ENCODE measurements around the gene OCSTAMP. TPM values are rescaled to one million over a fixed set of nuclear protein-coding genes. Genes with fewer than 3 reads are reported as not detected.

OCSTAMP gene
- total RNA-seq, 4 donors from 2014 or later, result not detected

DNA sequence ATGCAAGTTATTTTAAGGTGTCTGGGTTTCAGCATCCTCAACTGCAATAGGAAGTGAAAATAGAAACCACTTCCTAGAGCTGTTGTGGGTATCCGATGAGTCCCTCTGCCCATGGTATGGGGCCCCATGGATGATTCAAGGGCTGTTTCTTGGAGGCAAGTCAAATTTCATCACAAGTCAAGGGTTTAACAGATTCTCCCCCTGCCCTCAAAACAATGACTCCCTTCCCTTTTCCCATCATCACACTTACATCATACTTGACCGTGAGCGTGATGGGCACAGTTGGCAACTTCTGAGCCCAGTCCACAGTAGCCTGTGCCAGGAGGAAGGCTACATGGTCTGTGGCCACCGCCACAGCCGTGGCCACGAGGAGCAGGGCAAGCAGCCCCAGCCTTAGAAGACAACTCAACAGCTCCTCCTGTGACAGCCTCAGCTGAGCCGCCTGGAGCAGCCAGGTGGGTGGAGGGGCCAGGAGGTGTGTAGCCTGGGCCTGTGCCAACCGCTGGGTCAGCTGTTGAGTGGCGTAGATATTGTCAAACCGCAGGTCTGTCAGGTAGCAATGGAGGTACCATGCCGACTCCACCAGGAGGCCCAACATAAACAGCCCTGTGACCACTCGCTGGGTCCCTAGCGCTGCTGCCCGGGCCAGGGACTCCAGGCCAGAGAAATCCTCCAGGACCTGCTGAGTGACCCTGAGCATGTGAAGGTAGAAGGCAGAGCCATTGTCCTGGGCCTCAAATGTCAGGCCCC is 5.2 kb downstream of the OCSTAMP start:
- DNase-seq (ENCODE audit: extremely low spot score), result no peak
- 75% methylated on average over 14 of the region's 14 CpGs for WGBS
- intact Hi-C loops (cut with DNase I), result no loop called here
- Histone ChIP-seq H3K36me3 (no peaks in the 10 kb centered on the region), H3K27ac (replicated peaks in 1 of 4) (no peak overlapping the region), H3K4me1 (no peaks in the 10 kb centered on the region), H3K9me3 (no peaks in the 10 kb centered on the region), H3K4me3 (no peak overlapping the region), H3K27me3 (peaks cover 0 to 44% (median 0%) of the 10 kb centered on the region in 4 donors)
- no peak for TF ChIP-seq POLR2A (IDR thresholded peaks at IDR 0.05; ENCODE audit: low read depth)
- no peak for TF ChIP-seq POLR2AphosphoS5 (IDR thresholded peaks at IDR 0.05)
- no peak for TF ChIP-seq EP300 (IDR thresholded peaks at IDR 0.05)
- TF ChIP-seq, protein P1, sequence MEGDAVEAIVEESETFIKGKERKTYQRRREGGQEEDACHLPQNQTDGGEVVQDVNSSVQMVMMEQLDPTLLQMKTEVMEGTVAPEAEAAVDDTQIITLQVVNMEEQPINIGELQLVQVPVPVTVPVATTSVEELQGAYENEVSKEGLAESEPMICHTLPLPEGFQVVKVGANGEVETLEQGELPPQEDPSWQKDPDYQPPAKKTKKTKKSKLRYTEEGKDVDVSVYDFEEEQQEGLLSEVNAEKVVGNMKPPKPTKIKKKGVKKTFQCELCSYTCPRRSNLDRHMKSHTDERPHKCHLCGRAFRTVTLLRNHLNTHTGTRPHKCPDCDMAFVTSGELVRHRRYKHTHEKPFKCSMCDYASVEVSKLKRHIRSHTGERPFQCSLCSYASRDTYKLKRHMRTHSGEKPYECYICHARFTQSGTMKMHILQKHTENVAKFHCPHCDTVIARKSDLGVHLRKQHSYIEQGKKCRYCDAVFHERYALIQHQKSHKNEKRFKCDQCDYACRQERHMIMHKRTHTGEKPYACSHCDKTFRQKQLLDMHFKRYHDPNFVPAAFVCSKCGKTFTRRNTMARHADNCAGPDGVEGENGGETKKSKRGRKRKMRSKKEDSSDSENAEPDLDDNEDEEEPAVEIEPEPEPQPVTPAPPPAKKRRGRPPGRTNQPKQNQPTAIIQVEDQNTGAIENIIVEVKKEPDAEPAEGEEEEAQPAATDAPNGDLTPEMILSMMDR (IDR thresholded peaks at IDR 0.05), result no peak

- no peaks in the 10 kb centered on the region for H3K4me1 ChIP-seq
- peaks cover 0 to 42% (median 0%) of the 10 kb centered on the region in 4 donors for H3K27me3 ChIP-seq
- H3K4me3 ChIP-seq, result no peak overlapping the region
- no peaks in the 10 kb centered on the region for H3K9me3 ChIP-seq
- DNase-seq (ENCODE audit: extremely low spot score), result no peak
- intact Hi-C loops (cut with DNase I), result no loop called here
- WGBS, result 85% methylated on average over 3 of the region's 3 CpGs
- H3K27ac ChIP-seq (replicated peaks in 1 of 4), result no peak overlapping the region
- no peak for TF ChIP-seq EP300 (IDR thresholded peaks at IDR 0.05)
- no peak for TF ChIP-seq POLR2A (IDR thresholded peaks at IDR 0.05; ENCODE audit: low read depth)
- TF ChIP-seq, protein P1 (IDR thresholded peaks at IDR 0.05), result no peak
- no peak for TF ChIP-seq POLR2AphosphoS5 (IDR thresholded peaks at IDR 0.05)
- no peaks in the 10 kb centered on the region for H3K36me3 ChIP-seq
Observed at GRCh38 chr20:46544576-46544975, 5.9 kb downstream of the OCSTAMP start.

- intact Hi-C loops (cut with DNase I), result no loop called here
- DNase-seq (ENCODE audit: extremely low spot score), result no peak
Observed at GRCh38 chr20:46543959-46544358, 6.5 kb downstream of the OCSTAMP start.

GRCh38 chr20:46543033-46543432 is 7.4 kb downstream of the OCSTAMP start:
- no peak overlapping the region for H3K4me3 ChIP-seq
- H3K9me3 ChIP-seq, result no peaks in the 10 kb centered on the region
- H3K36me3 ChIP-seq, result no peaks in the 10 kb centered on the region
- H3K27ac ChIP-seq (replicated peaks in 1 of 4), result no peak overlapping the region
- WGBS, result 74% methylated on average over 4 of the region's 4 CpGs
- peaks cover 0 to 56% (median 0%) of the 10 kb centered on the region in 4 donors for H3K27me3 ChIP-seq
- TF ChIP-seq, protein P1 (IDR thresholded peaks at IDR 0.05), result no peak
- TF ChIP-seq POLR2A (IDR thresholded peaks at IDR 0.05; ENCODE audit: low read depth), result no peak
- TF ChIP-seq POLR2AphosphoS5 (IDR thresholded peaks at IDR 0.05), result no peak
- TF ChIP-seq EP300 (IDR thresholded peaks at IDR 0.05), result no peak
- H3K4me1 ChIP-seq, result no peaks in the 10 kb centered on the region
- intact Hi-C loops (cut with DNase I), result no loop called here
- DNase-seq (ENCODE audit: extremely low spot score), result no peak

More at GRCh38 chr20:46543959-46544358, 6.5 kb downstream of the OCSTAMP start:
- Histone ChIP-seq H3K27me3 (peaks cover 0 to 48% (median 0%) of the 10 kb centered on the region in 4 donors), H3K4me1 (no peaks in the 10 kb centered on the region), H3K27ac (replicated peaks in 1 of 4) (no peak overlapping the region), H3K4me3 (no peak overlapping the region), H3K36me3 (no peaks in the 10 kb centered on the region), H3K9me3 (no peaks in the 10 kb centered on the region)
- WGBS, result 63% methylated on average over 1 of the region's 1 CpG
- TF ChIP-seq POLR2AphosphoS5 (IDR thresholded peaks at IDR 0.05) (no peak), POLR2A (IDR thresholded peaks at IDR 0.05; ENCODE audit: low read depth) (no peak), EP300 (IDR thresholded peaks at IDR 0.05) (no peak)
- TF ChIP-seq, protein P1 (IDR thresholded peaks at IDR 0.05), result no peak

Measured in esophagus muscularis mucosa (tissue), 4 donors.